ENCODE data around the gene DSC1. TPM values are rescaled to one million over a fixed set of nuclear protein-coding genes. Genes with fewer than 3 reads are reported as not detected.

DSC1 gene
- total and polyA plus RNA-seq, 2 of the 13 experiments (the other 11 are each of a cell fraction or from before 2014, with no cell fraction given), result not detected

GRCh38 chr18:31204833-31205232 lies 42.2 kb upstream of the DSC1 start (continued):
- 0 out of 2 replicates have a peak, but pooled peaks have one; percentile 3 for TF ChIP-seq ARID5B (CRISPR knock-in tag; IDR thresholded peaks at IDR 0.05)
- no peak for TF ChIP-seq NR3C1 (CRISPR knock-in tag; IDR thresholded peaks at IDR 0.05)
- TF ChIP-seq AFF4 (CRISPR knock-in tag; IDR thresholded peaks at IDR 0.05), result no peak
- peak; percentile 7; the same call in 1 of the 2 replicates for TF ChIP-seq HDAC1 (CRISPR knock-in tag; IDR thresholded peaks at IDR 0.05)
- TF ChIP-seq XRCC5 (optimal IDR thresholded peaks at IDR 0.05; ENCODE audit: low read length), result peak; percentile 50
- TF ChIP-seq MXD4 (CRISPR knock-in tag; IDR thresholded peaks at IDR 0.05), result no peak
- TF ChIP-seq FOXA1 (IDR thresholded peaks at IDR 0.05), result no peak
- 0 out of 2 replicates have a peak, but pooled peaks have one; percentile 16 for TF ChIP-seq FOXA1 (CRISPR knock-in tag; IDR thresholded peaks at IDR 0.05)
- TF ChIP-seq NR2F6 (IDR thresholded peaks at IDR 0.05), result peak; percentile 41; the same call in 1 of the 2 replicates
- peak; percentile 41; the same call in 1 of the 2 replicates for TF ChIP-seq NR2F6 (CRISPR knock-in tag; IDR thresholded peaks at IDR 0.05)

Measured in HepG2 (cell line).